ENCODE results near the gene MSH2.

MSH2 gene

DNA sequence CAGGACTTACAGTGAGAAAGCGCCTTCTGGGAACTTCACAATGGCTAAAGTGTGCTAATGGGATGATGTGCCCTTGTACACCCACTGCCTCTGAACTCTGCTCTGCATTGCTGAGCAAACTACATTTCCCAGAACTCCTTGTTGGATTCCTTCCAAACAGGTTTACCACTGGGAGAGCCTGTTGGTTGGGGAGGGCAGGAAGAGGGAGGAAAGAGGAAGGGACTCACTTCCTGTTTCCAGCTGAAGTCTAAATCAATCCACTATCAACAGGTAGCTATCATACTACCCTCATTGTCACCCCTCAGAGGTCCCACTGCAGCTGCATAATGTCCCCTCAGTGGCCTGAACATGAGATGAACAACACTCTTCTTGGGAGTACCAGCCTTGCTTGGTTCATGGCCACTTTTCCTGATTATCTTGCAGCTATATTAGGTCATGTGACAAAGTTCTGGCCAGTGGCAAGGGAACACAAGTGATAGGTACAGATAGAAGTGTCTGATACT is 109.7 kb downstream of the MSH2 start:
- H3K4me2 ChIP-seq (ENCODE audit: low read depth, low read length) = no peak overlapping the region
- H3K36me3 ChIP-seq (replicated peaks; ENCODE audit: insufficient read depth, low read length) = no peaks in the 10 kb centered on the region
- peaks cover 17% of the 10 kb centered on the region; the same call in 1 of the 2 replicates for H3K4me1 ChIP-seq (ENCODE audit: low read length)
- no peaks in the 10 kb centered on the region for H4K20me1 ChIP-seq (ENCODE audit: insufficient read depth, low read length)
- H3K9me3 ChIP-seq (replicated peaks; ENCODE audit: insufficient read depth, low read length) = no peaks in the 10 kb centered on the region
- H3F3A ChIP-seq (ENCODE audit: insufficient read depth, low read length) = no peaks in the 10 kb centered on the region
- no peaks in the 10 kb centered on the region for H3K27me3 ChIP-seq (replicated peaks; ENCODE audit: insufficient read depth, low read length)
- no peak overlapping the region for H3K9ac ChIP-seq (ENCODE audit: low read length)
- no peak overlapping the region for H3K4me3 ChIP-seq (ENCODE audit: low read length)
- no peak overlapping the region for H2AFZ ChIP-seq (ENCODE audit: low read length)
- TF ChIP-seq CTCF (IDR thresholded peaks at IDR 0.05; ENCODE audit: low read length) (no peak), EZH2 (optimal IDR thresholded peaks at IDR 0.05; ENCODE audit: low read depth, low read length) (no peak), EZH2phosphoT487 (IDR thresholded peaks at IDR 0.05; ENCODE audit: low read length) (no peak)
- DNase-seq = no peak
- H3K9me2 ChIP-seq (replicated peaks; ENCODE audit: insufficient read depth, low read length) = no peaks in the 10 kb centered on the region
- no peak overlapping the region for H3K27ac ChIP-seq (ENCODE audit: low read length)
- no peaks in the 10 kb centered on the region for H3K79me2 ChIP-seq (ENCODE audit: low read length)

DNA sequence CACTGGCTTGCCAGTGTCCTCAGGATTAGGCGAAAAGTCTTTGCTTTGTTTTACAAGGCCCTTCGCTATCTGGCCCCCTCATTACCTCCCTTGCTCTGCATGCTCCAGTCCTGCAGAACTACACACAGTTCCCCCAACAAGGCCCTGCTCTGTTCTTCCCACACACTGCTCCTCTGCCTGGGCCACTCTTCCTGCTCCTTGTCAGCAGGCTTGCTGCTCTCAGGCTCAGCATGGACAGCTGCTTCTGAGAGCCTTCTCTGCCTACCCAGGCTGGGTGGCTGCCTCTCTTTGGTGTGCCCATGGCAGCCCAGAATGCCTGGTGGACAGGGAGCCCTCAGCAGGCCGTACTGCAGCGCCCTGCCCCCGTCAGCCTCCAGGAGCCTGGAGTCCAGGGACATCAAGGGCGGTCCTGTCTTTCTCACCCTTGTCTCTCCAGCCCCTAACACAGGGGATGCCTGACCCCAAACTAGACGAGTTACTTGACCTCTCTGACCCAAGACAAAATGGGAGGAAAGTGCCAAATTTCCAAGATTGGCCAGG is 111.1 kb downstream of the MSH2 start:
- H3K4me1 ChIP-seq (ENCODE audit: low read length) = peaks cover 10% of the 10 kb centered on the region; the same call in 1 of the 2 replicates

GRCh38 chr2:47516360-47517104 is 113.6 kb downstream of the MSH2 start:
- TF ChIP-seq EZH2 (optimal IDR thresholded peaks at IDR 0.05; ENCODE audit: low read depth, low read length) (no peak), CTCF (IDR thresholded peaks at IDR 0.05; ENCODE audit: low read length) (no peak), EZH2phosphoT487 (IDR thresholded peaks at IDR 0.05; ENCODE audit: low read length) (no peak)
- Histone ChIP-seq H3K9ac (ENCODE audit: low read length) (no peak overlapping the region), H3K4me2 (ENCODE audit: low read depth, low read length) (no peak overlapping the region), H3K27ac (ENCODE audit: low read length) (no peak overlapping the region), H3F3A (ENCODE audit: insufficient read depth, low read length) (no peaks in the 10 kb centered on the region), H3K36me3 (replicated peaks; ENCODE audit: insufficient read depth, low read length) (no peaks in the 10 kb centered on the region), H3K9me3 (replicated peaks; ENCODE audit: insufficient read depth, low read length) (no peaks in the 10 kb centered on the region), H3K79me2 (ENCODE audit: low read length) (no peaks in the 10 kb centered on the region), H3K4me3 (ENCODE audit: low read length) (no peak overlapping the region), H3K4me1 (ENCODE audit: low read length) (0 out of 2 replicates have a peak, but pooled peaks cover under 1% of the 10 kb centered on the region), H4K20me1 (ENCODE audit: insufficient read depth, low read length) (no peaks in the 10 kb centered on the region), H2AFZ (ENCODE audit: low read length) (no peak overlapping the region), H3K9me2 (replicated peaks; ENCODE audit: insufficient read depth, low read length) (no peaks in the 10 kb centered on the region), H3K27me3 (replicated peaks; ENCODE audit: insufficient read depth, low read length) (no peaks in the 10 kb centered on the region)
- DNase-seq = no peak

More for the DNA sequence above, 111.1 kb downstream of the MSH2 start:
- H3F3A ChIP-seq (ENCODE audit: insufficient read depth, low read length) = no peaks in the 10 kb centered on the region
- no peaks in the 10 kb centered on the region for H3K9me3 ChIP-seq (replicated peaks; ENCODE audit: insufficient read depth, low read length)
- H3K27me3 ChIP-seq (replicated peaks; ENCODE audit: insufficient read depth, low read length) = no peaks in the 10 kb centered on the region
- H4K20me1 ChIP-seq (ENCODE audit: insufficient read depth, low read length) = no peaks in the 10 kb centered on the region
- H3K36me3 ChIP-seq (replicated peaks; ENCODE audit: insufficient read depth, low read length) = no peaks in the 10 kb centered on the region
- H2AFZ ChIP-seq (ENCODE audit: low read length) = no peak overlapping the region
- DNase-seq = no peak
- no peaks in the 10 kb centered on the region for H3K79me2 ChIP-seq (ENCODE audit: low read length)
- H3K27ac ChIP-seq (ENCODE audit: low read length) = no peak overlapping the region
- TF ChIP-seq EZH2phosphoT487 (IDR thresholded peaks at IDR 0.05; ENCODE audit: low read length) (no peak), CTCF (IDR thresholded peaks at IDR 0.05; ENCODE audit: low read length) (no peak), EZH2 (optimal IDR thresholded peaks at IDR 0.05; ENCODE audit: low read depth, low read length) (no peak)
- H3K4me3 ChIP-seq (ENCODE audit: low read length) = no peak overlapping the region
- H3K9me2 ChIP-seq (replicated peaks; ENCODE audit: insufficient read depth, low read length) = no peaks in the 10 kb centered on the region
- no peak overlapping the region for H3K4me2 ChIP-seq (ENCODE audit: low read depth, low read length)
- H3K9ac ChIP-seq (ENCODE audit: low read length) = no peak overlapping the region

Data from MM.1S (cell line).